HG02588 (cell line): Measurements from ENCODE around the gene EXOC6.
A peak's percentile ranks its signal among the peaks of the same experiment; 100 is the strongest.
"Not testable (repeated sequence)": the region's sequence is repeated elsewhere in the genome, so short reads cannot be mapped to it uniquely, and the experiment has no call there.

Experiments
- ATAC-seq: cut with Tn5 transposase; IDR thresholded peaks from one replicate; pipeline ENCODE4 v1.9.1; 2021; ENCODE audit warnings: mild to moderate bottlenecking, moderate library complexity; ENCODE audit not compliant: unreplicated experiment

The EXOC6 gene

DNA sequence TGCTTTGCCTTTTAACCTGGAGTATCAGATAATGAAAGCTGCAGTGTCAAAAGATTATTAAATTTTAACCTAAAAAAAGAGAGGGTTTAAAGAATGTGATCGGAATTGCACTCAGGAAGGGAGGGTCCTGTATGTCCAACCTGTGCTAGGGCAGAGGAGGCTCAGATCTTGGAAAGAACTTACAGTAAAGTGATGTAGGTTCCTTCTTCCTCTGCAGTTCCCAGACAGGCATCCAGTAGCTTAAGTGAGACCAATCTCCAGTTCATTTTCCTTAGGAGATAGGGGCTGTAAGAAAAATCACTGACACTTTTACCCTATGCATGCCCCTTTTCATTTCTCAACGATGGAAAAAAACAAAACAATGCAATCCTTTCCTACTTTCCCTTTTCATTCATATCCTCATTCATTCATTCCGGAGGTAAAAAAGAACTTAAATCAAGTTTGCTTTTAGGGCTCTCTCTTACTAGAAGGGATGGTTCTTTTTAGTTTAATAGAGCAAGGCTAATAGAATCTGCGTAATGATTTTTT, 28.3 kb downstream of the EXOC6 start:
- no peak for ATAC-seq

DNA sequence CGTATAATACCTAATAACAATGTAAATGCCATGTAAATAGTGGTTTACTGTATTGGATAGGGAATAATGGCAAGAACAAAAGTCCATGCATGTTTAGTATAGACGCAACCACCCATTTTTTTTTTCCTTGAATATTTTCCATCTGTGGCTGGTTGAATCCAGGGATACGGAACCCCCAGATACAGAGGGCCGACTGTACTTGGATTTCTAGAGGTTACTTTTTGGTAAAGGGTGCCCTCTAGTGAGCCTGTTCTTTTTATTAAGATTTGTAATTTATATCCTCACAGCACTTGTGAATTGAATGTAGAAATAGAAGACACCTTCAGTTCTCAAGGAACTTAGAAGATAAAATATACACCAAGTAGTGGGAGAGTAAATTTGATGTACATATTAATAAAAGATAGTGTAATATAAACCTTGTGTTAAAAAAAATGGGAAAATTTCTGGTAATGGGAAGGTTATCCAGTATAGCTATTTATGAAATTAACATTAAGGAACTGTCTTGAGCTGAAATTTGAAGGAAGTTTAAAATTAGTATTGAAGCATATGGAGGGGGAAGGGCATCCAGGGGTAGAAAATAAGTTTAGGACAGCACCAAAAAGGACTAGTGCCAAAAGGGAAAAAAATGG, 32.0 kb downstream of the EXOC6 start:
- ATAC-seq: no peak

DNA sequence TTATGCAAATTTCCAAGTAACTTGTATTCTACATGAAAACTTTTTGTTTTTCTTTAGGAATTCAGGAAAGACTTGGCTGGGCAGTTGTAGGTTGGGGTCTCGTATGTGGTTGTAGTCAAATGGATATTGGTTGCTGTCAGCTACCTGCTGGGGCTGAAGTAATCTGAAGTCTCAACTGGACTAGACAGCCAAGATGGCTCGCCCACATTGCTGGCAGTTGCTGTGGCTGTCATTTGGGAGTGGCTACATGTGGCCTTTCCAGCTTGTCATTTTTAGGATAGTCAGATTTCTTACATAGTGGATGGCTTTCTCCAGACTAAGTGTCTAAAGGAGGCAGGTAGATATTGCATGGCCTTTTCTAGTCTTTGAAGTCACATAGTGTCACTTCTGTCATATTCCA, 32.6 kb downstream of the EXOC6 start:
- ATAC-seq: no peak

DNA sequence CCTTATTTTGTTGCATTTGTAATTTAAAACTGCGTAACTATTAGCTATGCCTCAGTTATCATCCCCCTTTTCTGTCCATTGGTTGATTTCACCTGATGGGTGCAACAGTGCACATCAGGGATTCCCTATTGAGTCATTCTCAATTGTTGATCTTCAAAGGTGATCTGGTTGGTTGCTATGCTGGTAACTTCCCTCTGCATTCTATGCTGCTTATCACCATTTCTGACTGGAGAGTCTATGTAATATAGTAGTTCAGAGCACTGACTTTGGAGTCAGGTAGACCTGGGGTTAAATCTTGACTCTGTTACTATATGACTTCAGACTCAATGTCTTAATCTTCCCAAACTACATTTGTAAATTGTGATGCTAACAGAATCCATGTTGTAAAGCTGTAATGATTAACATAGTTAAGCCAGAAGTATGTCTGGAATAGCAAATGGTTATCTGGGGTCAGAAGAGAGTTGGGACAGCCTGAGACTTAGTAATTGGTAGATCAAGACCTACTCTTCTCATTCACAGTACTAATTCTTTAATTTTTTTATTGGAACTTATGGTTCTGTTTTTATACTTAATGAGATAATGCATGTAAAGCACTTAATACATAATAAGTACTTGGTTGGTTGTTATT, 38.1 kb downstream of the EXOC6 start:
- no peak for ATAC-seq

DNA sequence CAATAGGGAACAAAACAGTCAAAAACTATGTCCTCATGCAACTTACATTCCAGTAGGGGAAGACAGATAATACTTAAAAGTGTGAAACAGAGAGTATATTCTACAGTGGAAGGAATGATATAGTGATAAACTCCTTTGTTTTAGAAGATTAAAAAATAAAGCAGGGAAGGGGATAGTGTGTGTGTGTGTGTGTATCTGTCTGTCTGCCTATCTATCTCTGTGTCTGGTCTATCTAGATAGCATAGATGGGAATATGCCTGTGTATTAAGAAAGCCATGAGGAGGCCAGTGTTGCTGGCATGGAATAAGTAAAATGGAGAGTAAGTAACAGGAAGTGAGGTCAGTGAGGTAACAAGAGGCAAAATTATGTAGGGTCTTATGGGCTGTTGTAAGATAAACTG, 42.2 kb downstream of the EXOC6 start:
- ATAC-seq: no peak

DNA sequence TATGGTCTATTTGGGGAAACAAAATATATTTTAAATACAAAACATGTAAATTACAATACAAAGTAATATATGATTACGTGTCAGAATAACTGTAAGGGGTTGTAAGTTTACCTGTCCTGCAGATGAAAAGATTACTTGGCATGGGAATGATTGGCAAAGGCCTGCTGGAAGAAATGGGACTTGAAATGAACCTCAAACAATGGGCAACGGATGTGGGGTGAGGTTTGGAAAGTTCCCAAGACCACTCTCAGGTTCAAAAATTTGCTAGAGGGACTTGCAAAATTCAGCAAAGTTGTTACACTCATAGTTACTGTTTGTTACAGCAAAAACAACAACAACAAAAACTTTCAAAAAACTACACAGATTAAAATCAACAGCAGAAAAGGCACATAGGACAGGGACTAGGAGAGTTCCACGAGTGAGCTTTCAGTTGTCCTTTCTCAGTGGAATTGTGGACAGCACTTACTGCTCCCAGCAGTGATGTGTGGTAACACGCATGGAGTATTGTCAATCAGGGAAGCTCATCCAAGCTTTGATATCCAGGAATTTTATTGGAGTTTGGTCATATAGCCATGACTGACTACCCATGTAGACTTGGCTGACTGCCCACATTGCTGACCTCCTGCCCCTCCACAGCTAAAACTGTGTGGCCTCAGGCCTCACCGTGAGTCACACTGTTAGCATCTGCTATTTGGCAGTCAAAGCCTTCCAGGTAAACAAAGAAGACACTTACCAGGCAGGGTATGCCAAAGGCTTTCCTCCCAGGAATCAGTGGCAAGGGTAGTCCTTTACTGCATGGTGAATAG, 43.8 kb downstream of the EXOC6 start:
- ATAC-seq: no peak

DNA sequence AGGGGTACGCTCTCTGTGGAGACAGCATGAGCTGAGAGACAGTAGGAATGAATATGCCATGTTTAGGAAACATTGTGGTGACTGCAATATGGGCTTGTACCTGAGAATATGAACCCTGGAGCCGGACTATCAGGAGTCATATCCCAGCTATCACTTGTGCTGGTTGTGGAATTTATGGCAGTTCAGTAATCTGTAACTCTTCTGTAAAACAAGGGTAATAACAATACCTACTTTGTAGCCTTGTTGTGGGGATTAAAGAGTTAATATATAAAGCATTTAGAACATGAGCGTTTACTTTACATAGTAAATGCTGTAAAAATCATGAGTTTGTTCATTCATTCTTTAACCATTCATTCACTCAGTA, 44.4 kb downstream of the EXOC6 start:
- ATAC-seq: no peak

DNA sequence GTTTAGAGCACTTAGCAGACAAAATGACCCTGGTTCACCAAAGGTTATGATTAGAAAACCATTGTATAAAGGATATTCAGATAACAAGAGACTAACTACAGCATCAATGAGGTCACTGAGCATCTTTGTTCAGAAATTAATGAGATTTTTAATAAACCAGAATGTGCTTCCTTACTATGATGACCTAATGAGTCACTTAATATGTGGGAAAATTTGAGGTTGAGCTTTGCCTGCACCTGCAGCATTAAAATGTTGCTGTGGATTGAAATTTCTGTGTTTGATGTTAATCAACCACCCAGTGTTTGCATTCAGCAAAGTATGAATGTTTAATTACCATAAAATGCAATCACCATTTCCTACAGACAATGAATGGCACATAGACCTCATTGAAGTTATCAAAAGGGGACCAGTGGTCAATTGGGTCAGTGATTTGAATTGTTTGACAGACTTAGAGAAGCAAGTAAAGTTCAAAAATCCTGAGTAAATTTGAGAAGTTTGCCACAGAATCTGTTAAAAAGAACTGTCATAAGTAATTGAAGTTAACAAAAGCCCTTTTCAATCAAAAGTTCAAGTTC, 45.8 kb downstream of the EXOC6 start:
- ATAC-seq: no peak

DNA sequence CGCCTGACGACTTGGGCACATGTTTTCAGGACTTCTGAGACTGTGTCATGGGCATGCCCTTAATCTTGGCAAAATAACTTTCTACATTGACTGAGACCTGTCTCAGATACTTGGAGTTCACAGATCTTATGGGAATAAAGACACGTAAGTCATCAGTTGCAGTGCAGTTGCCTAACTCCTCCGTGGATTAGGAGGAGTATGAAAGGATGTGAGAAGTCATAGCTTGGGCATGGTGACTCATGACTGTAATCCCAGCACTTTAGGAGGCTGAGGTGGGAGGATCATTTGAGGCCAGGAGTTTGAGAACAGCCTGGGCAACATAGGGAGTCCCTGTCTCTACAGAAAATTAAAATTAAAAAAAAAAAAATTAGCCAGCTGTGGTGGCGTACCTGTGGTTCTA, 49.6 kb downstream of the EXOC6 start:
- ATAC-seq: no peak

DNA sequence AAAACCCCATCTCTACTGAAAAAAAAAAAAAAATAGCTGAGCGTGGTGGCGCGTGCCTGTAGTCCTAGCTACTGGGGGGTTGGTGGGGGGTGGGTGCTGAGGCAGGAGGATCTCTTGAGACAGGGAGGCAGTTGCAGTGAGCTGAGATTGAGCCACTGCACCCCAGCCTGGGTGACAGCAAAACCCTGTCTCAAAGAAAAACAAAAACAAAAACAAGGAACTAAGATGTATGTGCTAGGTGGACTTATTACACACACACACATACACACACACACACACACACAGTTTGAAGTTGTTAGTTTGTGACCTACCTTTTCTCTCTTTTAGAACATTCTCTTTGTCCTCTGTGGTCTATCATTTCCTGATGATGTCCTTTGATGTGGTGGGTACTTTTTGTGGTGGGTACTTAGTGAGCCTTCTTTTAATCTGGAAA, 53.5 kb downstream of the EXOC6 start:
- no peak for ATAC-seq

DNA sequence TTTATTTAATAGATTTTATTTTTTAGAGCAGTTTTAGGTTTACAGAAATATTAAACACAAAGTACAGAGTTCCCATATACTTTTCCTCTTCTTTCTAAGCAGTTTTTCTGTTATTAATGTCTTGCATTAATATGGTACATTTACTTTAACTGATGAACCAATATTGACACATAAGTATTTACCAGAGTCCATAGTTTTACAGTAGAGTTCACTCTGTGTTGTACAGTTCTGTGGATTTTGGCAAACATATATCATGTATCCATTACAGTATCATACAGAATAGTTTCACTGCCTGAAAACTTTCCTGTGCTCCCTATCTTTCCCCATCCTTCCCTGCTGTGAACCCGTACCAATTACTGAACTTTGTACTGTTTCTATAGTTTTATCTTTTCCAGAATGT, 55.3 kb downstream of the EXOC6 start:
- no peak for ATAC-seq

DNA sequence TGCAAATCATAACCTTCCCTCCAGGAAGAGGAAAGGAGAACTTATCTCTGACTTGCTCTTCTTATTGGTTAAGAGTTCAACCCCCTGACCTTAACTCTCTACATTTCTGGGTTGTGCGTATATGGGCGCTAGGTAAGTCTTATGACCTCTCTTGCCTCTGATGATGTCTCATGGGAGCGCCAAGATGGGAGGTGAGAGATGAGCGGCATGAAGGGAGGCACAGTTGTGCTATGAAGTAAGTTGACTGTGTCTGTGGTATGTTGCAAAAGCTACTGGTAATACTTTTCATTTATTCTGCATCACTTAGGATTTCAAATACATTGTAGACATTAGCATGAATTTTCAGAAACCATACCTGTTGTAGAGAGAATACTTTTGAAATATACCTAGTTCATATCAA, 59.0 kb downstream of the EXOC6 start:
- ATAC-seq: no peak

DNA sequence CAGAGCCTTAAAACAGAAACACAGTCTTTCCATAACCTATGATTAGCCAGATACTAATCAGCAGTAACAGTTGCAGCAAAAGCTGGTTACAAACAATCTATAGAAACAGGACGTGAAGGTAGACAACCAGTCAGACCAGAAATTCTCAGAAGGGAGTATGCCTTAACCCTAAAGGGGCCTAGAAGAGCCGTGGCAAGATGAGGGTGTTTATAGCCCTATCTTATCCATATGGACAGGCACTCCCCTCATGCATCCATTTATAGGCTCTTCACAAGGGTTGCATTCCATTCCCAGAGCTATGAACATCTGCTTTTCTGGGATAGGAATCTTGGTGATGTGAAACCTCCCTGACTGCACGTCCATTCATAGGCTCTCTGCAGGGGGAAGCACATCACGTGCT, 64.3 kb downstream of the EXOC6 start:
- ATAC-seq: not testable (repeated sequence)

DNA sequence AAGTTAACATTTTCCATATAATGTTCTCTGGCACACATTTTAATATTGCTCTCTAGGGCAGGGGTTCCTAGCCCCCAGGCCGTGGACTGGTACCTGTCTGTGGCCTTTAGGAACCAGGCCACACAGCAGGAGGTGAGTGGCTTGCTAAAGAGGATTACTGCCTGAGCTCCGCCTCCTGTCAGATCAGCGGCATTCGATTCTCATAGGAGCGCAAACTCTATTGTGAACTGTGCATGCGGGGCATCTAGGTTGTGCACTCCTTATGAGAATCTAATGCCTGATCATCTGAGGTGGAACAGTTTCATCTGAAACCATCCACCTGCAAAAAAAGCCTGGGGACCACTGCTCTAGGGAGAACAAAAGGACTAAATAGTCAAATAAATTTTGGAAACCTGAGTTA, 65.7 kb downstream of the EXOC6 start:
- ATAC-seq: no peak

DNA sequence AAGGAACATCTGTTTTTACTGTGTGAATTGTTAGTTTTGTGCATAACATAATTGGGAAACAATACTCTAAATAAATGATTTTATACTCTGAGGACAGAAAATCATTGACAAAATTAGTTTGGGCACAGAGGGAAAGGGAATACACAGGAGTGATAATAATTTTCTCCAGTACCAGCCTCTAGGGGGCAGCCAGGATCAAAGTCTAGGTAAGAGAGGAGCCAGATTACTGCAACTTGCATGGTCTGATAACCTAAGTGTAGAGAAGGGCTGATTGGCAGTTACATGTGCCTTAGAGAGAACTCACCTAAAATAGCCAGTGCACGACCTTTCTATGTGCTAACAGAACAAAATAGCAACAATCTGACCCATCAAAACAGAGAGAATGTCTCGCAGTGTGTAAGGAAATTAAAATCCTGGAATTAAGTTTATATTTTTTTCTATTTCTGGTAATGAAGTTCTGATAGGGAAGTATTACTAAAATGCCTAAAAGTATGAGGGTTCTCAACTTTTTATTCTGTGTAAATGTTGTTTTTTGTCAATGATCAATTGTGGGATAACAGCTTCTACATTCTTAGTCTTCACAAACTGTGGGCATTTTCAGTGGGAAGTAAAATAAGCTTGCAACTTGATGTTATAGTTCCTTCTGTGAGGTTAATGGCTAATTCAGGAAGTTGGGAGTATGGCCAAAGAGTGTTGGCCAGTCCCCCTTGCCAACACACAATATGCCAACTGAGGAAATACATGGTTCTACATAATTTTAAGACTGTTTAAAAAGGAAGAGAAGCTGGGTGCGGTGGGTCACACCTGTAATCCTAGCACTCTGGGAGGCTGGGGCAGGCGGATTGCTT, 66.4 kb downstream of the EXOC6 start:
- peak; percentile 64 for ATAC-seq

DNA sequence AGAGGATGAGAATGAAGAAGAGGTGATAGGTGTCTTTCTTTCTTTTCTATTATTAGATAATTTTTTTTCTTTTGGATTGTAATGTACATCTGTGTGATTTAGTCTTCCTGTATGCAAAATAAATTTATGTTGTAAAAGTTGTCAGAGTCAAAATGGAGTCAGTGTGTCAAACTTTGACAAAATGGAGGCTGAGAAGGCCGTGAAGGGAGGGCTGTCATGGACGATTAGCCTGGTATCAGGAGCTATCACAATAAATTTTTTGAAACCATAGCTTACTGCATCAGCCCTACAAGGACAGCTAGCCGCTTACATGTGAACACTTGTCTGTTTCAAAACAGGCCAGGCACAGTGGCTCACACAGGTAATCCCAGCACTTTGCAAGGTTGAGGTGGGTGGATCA, 67.6 kb downstream of the EXOC6 start:
- ATAC-seq: no peak

DNA sequence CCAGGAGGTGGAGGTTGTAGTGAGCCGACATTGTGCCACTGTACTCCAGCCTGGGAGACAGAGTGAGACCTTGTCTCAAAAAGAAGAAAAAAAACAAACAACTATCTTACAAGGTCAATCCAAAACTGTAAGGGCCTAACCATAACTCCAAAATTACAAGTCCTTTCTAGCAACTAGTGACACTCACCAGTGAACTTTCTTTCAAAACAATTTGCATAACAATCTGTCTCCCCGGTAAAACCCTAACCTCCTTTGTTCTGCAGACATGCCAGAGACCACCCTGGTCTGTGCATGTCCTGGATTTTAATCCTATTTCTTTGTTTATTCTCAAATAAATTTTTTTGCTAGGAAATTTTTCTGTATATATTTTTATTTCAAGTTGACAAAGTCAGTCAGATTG, 68.1 kb downstream of the EXOC6 start:
- no peak for ATAC-seq

DNA sequence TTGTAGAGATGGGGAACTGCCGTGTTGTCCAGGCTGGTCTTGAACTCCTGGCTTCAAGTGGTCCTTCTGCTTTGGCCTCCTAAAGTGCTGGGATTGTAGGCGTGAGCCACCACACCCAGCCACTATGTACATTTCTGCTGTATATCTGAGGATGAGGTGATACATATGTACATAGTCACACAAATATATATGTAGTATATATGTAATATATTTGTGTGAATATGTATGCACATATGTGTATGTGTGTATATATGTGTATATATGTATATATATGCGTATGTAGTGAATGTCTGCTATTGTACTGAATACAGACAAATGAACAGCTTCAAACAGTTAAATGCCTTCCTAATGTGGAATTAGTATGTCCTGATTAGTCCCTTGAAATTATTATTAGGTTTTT, 70.3 kb downstream of the EXOC6 start:
- no peak for ATAC-seq

DNA sequence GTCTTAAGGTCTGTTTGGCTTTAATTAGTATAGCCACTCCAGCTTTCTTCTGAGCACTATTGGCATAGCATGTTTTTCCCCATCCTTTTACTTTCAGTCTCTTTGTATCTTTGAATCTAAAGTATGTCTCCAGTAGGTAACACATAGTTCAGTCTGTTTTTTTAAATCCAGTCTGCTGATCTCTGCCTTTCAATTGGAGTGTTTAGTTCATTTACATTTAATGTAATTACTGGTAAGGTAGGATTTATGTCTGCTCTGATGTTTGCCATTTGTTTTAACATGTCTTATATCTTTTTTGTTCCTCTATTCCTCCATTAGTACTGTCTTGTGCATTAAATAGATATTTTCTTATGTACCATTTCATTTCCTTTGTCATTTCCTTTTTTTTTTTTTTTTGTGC, 72.5 kb downstream of the EXOC6 start:
- ATAC-seq: no peak

DNA sequence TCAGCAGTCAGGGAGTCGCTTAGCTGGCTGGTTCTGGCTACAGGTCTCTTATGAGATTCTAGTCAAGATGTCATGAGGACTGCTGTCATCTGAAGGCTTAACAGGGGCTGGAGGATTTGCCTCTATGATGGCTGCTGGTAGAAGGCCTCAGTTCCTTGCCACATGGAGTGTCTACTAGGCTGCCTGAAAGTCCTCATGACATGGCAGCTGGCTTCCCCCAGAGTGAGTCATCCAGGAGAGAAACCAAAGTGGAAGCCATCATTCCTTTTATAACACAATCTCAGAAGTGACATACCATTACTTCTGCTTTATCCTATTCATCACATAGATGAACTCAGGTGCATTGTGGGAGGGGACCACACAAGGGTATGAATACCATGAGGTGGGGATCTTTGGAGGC, 75.1 kb downstream of the EXOC6 start:
- ATAC-seq: no peak

DNA sequence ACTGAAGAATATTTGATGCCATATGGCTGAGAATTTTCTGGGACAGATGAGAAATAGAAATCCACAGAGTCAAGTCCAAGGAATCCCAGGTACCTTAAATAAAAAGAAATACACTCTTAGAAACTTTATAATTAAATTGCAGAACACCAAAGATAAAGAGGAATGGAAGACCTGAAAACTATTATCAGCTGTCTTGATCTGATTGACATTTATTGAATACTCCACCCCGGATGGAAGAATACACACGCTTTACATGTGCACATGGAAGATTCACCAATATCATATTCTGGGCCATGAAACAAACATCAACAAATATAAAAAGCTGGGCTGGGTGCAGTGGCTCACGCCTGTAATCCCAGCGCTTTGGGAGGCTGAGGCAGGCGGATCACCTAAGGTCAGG, 81.6 kb downstream of the EXOC6 start:
- no peak for ATAC-seq
